Endothelial cell of umbilical vein (primary cell): Measurements from ENCODE around the gene OR51D1. TPM values are rescaled to one million over a fixed set of nuclear protein-coding genes. Genes with fewer than 3 reads are reported as not detected.
A peak's percentile ranks its signal among the peaks of the same experiment; 100 is the strongest.

Experiments used
- BruUV-seq: library from RNA; stranded (reverse); fragments of 400-500 nt; replicated peaks from 2 replicates; lab custom pipeline; 2021; lab: Mats Ljungman, UMichigan
- CTCF ChIA-PET: fragments of 300-600, 350-600 bp; sonication (Branson Sonifier 250); formaldehyde crosslinking; loops from one replicate; lab custom pipeline; 2021; ENCODE audit warnings: antibody characterized with exemption, inconsistent platforms; lab: Charles Lee
- POLR2A ChIA-PET: fragments of 300-600, 350-600 bp; sonication (Branson Sonifier 250); formaldehyde crosslinking; loops from one replicate; lab custom pipeline; 2021; ENCODE audit warnings: antibody characterized with exemption, inconsistent platforms; lab: Charles Lee
- DNase-seq: peaks from one replicate; pipeline ENCODE4 v3.0.0-alpha.2; 2011; ENCODE audit warnings: low read depth, low spot score
- FAIRE-seq: peaks from 2 replicates; lab custom pipeline; 2011; peaks lifted over from hg19 to GRCh38; lab: Jason Lieb, UNC
- H2AFZ ChIP-seq: 2 replicates; pipeline ENCODE4 v1.6.0; 2012; ENCODE audit warnings: low read depth, low read length, control low read depth, inconsistent platforms
- H3K27ac ChIP-seq: 2 replicates; pipeline ENCODE4 v1.5.1; 2011; ENCODE audit warnings: low read depth, mild to moderate bottlenecking, control low read depth, low read length, moderate library complexity; ENCODE audit not compliant: insufficient read depth
- H3K27me3 ChIP-seq, 2 experiments: 2 replicates each; pipeline versions ENCODE4 v1.6.0 to v1.6.1; 2011; ENCODE audit warnings: low read length in 2 of 2, mixed read lengths in 1 of 2; ENCODE audit not compliant: control insufficient read depth in 2 of 2, insufficient read depth in 2 of 2
- H3K36me3 ChIP-seq, 2 experiments: 2 replicates in 1 of 2; 3 replicates in 1 of 2; pipeline ENCODE4 v1.5.1; 2011; ENCODE audit warnings: low read length in 2 of 2, mild to moderate bottlenecking in 1 of 2, moderate library complexity in 1 of 2; ENCODE audit not compliant: control insufficient read depth in 2 of 2, insufficient read depth in 2 of 2; ENCODE audit errors: extremely low read depth in 1 of 2
- H3K4me1 ChIP-seq: 3 replicates; pipeline ENCODE4 v1.5.1; 2011; ENCODE audit warnings: mild to moderate bottlenecking, low read length; ENCODE audit not compliant: control insufficient read depth, insufficient read depth; ENCODE audit errors: extremely low read depth
- H3K4me2 ChIP-seq: 2 replicates; pipeline ENCODE4 v1.6.1; 2011; ENCODE audit warnings: low read length, control low read depth, mixed read lengths; ENCODE audit not compliant: insufficient read depth
- H3K4me3 ChIP-seq, 3 experiments: fragments of 200-600 bp in 1 of 3; sonication (generic), shearing (Covaris generic) in 1 of 3; replicated peaks in 1 of 3; 2 replicates each; pipeline ENCODE4 v1.5.1; 2011 to 2016; ENCODE audit warnings: control low read depth in 3 of 3, low read length in 3 of 3, mild to moderate bottlenecking in 2 of 3, inconsistent platforms in 1 of 3, low read depth in 1 of 3, moderate library complexity in 1 of 3; ENCODE audit not compliant: insufficient read depth in 1 of 3
- H3K79me2 ChIP-seq: 2 replicates; pipeline ENCODE4 v1.6.0; 2012; ENCODE audit warnings: low read length, inconsistent platforms; ENCODE audit not compliant: control insufficient read depth, insufficient read depth
- H3K9ac ChIP-seq: replicated peaks from 2 replicates; pipeline ENCODE3; 2011; ENCODE audit warnings: low read length, control low read depth; ENCODE audit not compliant: insufficient read depth; ENCODE audit errors: extremely low read depth
- H3K9me1 ChIP-seq: replicated peaks from 3 replicates; pipeline ENCODE4 v1.6.0; 2011; ENCODE audit warnings: mild to moderate bottlenecking, low read length; ENCODE audit not compliant: control insufficient read depth, insufficient read depth; ENCODE audit errors: extremely low read depth
- H3K9me3 ChIP-seq: replicated peaks from 2 replicates; pipeline ENCODE4 v1.5.1; 2012; ENCODE audit warnings: low read length, inconsistent platforms; ENCODE audit not compliant: control insufficient read depth, insufficient read depth
- H4K20me1 ChIP-seq: replicated peaks from 2 replicates; pipeline ENCODE3; 2011; ENCODE audit warnings: mild to moderate bottlenecking, low read length; ENCODE audit not compliant: control insufficient read depth, insufficient read depth; ENCODE audit errors: extremely low read depth
- FOS ChIP-seq: IDR thresholded peaks from 2 replicates; pipeline ENCODE4 v1.6.1; 2011; ENCODE audit warnings: mild to moderate bottlenecking, low read length, moderate library complexity, borderline replicate concordance; ENCODE audit not compliant: insufficient read depth
- GATA2 ChIP-seq: IDR thresholded peaks from 2 replicates; pipeline ENCODE4 v1.7.0; 2011; ENCODE audit warnings: low read depth, mild to moderate bottlenecking, moderate library complexity, mixed read lengths, low read length; ENCODE audit not compliant: insufficient read length, insufficient read depth
- JUN ChIP-seq: IDR thresholded peaks from 2 replicates; pipeline ENCODE4 v1.6.1; 2011; ENCODE audit warnings: borderline replicate concordance, low read depth; ENCODE audit not compliant: insufficient read length, insufficient read depth
- MYC ChIP-seq: IDR thresholded peaks from one replicate; pipeline ENCODE4 v1.6.1; 2011; ENCODE audit warnings: mild to moderate bottlenecking, low read depth, low read length
- POLR2A ChIP-seq: IDR thresholded peaks from 2 replicates; pipeline ENCODE4 v1.6.1; 2012; ENCODE audit warnings: low read depth, mild to moderate bottlenecking, control low read depth, low read length
- POLR2AphosphoS5 ChIP-seq: IDR thresholded peaks from 2 replicates; pipeline ENCODE4 v1.6.1; 2012; ENCODE audit warnings: low read depth, mild to moderate bottlenecking, control low read depth, low read length, moderate library complexity; ENCODE audit not compliant: insufficient read depth
- dilution Hi-C: fragments of 300-500 bp; cut with MboI; formaldehyde crosslinking; loops from one replicate; pipeline ENCODE4 v1.15.0; 2019; ENCODE audit warnings: low sequenced_read_pairs; ENCODE audit not compliant: extremely low pct_ligation_motif_present
- intact Hi-C: fragments of 100-400 bp; cut with micrococcal nuclease; formaldehyde crosslinking; loops from one replicate; pipeline ENCODE4 v1.10.0; 2022
- polyA plus RNA-seq, 4 experiments: library from polyadenylated mRNA; depleted of rRNA in 3 of 4; stranded (reverse) in 3 of 4; unstranded in 1 of 4; fragments of >200 nt; gene quantifications; 2 replicates each; pipeline versions ENCODE4 v1.2.1 to v1.2.3, GENCODE V29; 2011 to 2012; ENCODE audit warnings: missing spikeins in 1 of 4
- total RNA-seq: library from RNA; stranded (reverse); gene quantifications from 2 replicates; pipeline ENCODE4 v1.2.3, GENCODE V29; 2021
- TF ChIP-seq, protein P1 (sequence below): IDR thresholded peaks from 2 replicates; pipeline ENCODE4 v1.6.1; 2011; ENCODE audit not compliant: insufficient read depth, insufficient read length
- TF ChIP-seq, protein P2 (sequence below), 2 donors: IDR thresholded peaks; 1 replicate in 1 of 2; 2 replicates in 1 of 2; pipeline ENCODE4 v1.5.1; 2011; ENCODE audit warnings: low read length in 2 of 2, mild to moderate bottlenecking in 2 of 2, moderate library complexity in 2 of 2, control low read depth in 1 of 2, inconsistent platforms in 1 of 2, low read depth in 1 of 2; ENCODE audit not compliant: insufficient read depth in 1 of 2; ENCODE audit errors: extremely low read depth in 1 of 2

OR51D1 gene
- total and polyA plus RNA-seq, 2 donors (not counting 3 experiments of a cell fraction or from before 2014, with no cell fraction given) = not detected

DNA sequence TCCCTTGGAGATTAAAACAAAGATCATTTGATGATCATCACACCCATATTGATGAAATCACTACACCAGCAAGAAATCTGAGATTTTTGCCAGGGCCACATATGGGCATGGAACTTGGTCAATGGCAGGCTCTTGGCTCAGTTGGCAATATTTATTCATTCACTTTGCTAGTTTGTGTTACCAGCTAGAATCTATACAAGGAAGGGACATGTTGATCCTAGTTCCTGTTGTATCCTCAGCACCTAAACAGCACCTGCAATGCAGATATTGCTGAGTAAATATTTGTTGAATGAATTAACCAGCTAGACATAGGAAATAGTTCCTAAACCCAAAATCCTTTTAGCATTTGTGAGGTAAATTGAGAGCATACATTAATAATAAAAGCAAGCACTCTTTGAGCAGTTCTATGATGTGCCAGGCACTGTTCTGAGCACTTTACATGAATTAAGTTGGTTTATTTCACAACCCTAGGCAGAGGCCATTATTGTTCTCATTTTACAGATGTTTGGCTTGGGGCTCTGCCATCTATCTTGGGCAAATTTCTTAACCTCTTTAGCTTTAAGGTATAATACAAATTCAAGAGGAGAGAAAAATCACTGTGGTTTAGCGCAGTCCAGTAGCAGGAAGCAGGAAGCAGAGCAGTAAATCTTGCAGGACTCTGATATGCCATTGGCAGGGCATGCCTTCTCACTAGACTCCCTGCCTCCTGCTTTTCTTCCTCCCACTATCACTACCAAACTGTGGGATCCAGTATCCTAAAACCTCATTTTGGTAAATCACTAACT lies 30.9 kb upstream of the OR51D1 start:
- peak overlapping the region in 2 of 3 experiments; percentile 16 to 93 for H3K4me3 ChIP-seq
- FAIRE-seq (peak; percentile 40), DNase-seq (peak; percentile 62)
- H3K4me2 ChIP-seq = peak overlapping the region; percentile 97
- no peaks in the 10 kb centered on the region for H3K9me3 ChIP-seq
- peak overlapping the region; percentile 97 for H2AFZ ChIP-seq
- no TSS peak for BruUV-seq
- no peaks in the 10 kb centered on the region for H4K20me1 ChIP-seq
- ChIA-PET CTCF (interaction anchor here (1.3 to 4.5 kb wide), 3 partner anchors 30 to 425 kb away, joined by 3 to 19 read pairs (median 8); partner anchors contain the start of gene OR51D1), POLR2A (no interaction called here)
- TF ChIP-seq JUN (no peak), POLR2AphosphoS5 (no peak), FOS (no peak), POLR2A (no peak), GATA2 (no peak), MYC (no peak)
- TF ChIP-seq, protein P1, sequence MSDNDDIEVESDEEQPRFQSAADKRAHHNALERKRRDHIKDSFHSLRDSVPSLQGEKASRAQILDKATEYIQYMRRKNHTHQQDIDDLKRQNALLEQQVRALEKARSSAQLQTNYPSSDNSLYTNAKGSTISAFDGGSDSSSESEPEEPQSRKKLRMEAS = no peak
- TF ChIP-seq, protein P2, sequence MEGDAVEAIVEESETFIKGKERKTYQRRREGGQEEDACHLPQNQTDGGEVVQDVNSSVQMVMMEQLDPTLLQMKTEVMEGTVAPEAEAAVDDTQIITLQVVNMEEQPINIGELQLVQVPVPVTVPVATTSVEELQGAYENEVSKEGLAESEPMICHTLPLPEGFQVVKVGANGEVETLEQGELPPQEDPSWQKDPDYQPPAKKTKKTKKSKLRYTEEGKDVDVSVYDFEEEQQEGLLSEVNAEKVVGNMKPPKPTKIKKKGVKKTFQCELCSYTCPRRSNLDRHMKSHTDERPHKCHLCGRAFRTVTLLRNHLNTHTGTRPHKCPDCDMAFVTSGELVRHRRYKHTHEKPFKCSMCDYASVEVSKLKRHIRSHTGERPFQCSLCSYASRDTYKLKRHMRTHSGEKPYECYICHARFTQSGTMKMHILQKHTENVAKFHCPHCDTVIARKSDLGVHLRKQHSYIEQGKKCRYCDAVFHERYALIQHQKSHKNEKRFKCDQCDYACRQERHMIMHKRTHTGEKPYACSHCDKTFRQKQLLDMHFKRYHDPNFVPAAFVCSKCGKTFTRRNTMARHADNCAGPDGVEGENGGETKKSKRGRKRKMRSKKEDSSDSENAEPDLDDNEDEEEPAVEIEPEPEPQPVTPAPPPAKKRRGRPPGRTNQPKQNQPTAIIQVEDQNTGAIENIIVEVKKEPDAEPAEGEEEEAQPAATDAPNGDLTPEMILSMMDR (IDR thresholded peaks at IDR 0.05; ENCODE audit: extremely low read depth in 1 of 2, insufficient read depth in 1 of 2, low read depth in 1 of 2, low read length in 2 of 2) = no peak
- H3K27me3 ChIP-seq = no peaks in the 10 kb centered on the region
- H3K4me1 ChIP-seq = peaks cover 10% of the 10 kb centered on the region
- H3K79me2 ChIP-seq = no peaks in the 10 kb centered on the region
- no peak overlapping the region for H3K27ac ChIP-seq
- dilution Hi-C loops (no loop called here), intact Hi-C loops (loop anchor here (5.0 to 10.0 kb wide), 3 partner anchors 124 to 1628 kb away; partner anchors contain the start of genes CNGA4, FHIP1B, OR52K1 and TRIM21)
- H3K9me1 ChIP-seq = no peaks in the 10 kb centered on the region
- peaks cover 3 to 13% of the 10 kb centered on the region in 2 experiments for H3K36me3 ChIP-seq
- no peak overlapping the region for H3K9ac ChIP-seq
